HCT116 (cell line): ENCODE results near the gene GARNL3. TPM values are rescaled to one million over a fixed set of nuclear protein-coding genes. Genes with fewer than 3 reads are reported as not detected.

ENCODE experiments used
- ATAC-seq: fragments of 200-7000 bp; cut with Tn5 transposase; 2 replicates; pipeline ENCODE4 v1.9.1; 2020; ENCODE audit warnings: mild to moderate bottlenecking, moderate library complexity
- BruUV-seq: library from RNA; stranded (reverse); fragments of 400-500 nt; replicated peaks from 2 replicates; lab custom pipeline; 2021; lab: Mats Ljungman, UMichigan
- CTCF ChIA-PET: fragments of 300-600 bp; sonication (Branson Sonifier 250); formaldehyde crosslinking; loops from one replicate; lab custom pipeline; 2021; ENCODE audit warnings: antibody characterized with exemption; lab: Charles Lee
- POLR2A ChIA-PET: fragments of 300-600, 350-600 bp; sonication (Branson Sonifier 250); formaldehyde crosslinking; loops from one replicate; lab custom pipeline; 2021; ENCODE audit warnings: antibody characterized with exemption; lab: Charles Lee
- RAD21 ChIA-PET, 2 experiments: fragments of 300-600 bp; sonication (Branson Sonifier 250); formaldehyde crosslinking; loops; one replicate each; lab custom pipeline; 2023; ENCODE audit warnings: low total read pairs in 2 of 2; ENCODE audit not compliant: uncharacterized antibody in 2 of 2, unreplicated experiment in 2 of 2, low non-redundant PET in 1 of 2; lab: Charles Lee
- DNase-seq: peaks from one replicate; pipeline ENCODE4 v3.0.0-alpha.2; 2010; ENCODE audit warnings: low read depth, low spot score
- H2AFZ ChIP-seq: fragments of 200-600 bp; shearing (Covaris generic), sonication (generic); 2 replicates; pipeline ENCODE4 v1.6.1; 2017; ENCODE audit warnings: low read depth, mixed run types, mixed read lengths, antibody characterized with exemption, low read length; ENCODE audit not compliant: poor library complexity, severe bottlenecking
- H3K27ac ChIP-seq: 2 replicates; pipeline ENCODE4 v1.5.1; 2012; ENCODE audit warnings: low read depth, low read length
- H3K27me3 ChIP-seq: fragments of 200-600 bp; sonication (generic); 2 replicates; pipeline ENCODE4 v1.6.1; 2016; ENCODE audit warnings: mixed run types, low read length, mixed read lengths; ENCODE audit not compliant: insufficient read depth
- H3K36me3 ChIP-seq, 2 experiments: fragments of 200-500 bp in 1 of 2; fragments of 200-600 bp in 1 of 2; sonication (Bioruptor generic) in 1 of 2; sonication (generic) in 1 of 2; 2 replicates each; pipeline versions ENCODE4 v1.5.1 to v1.6.1; 2014 to 2016; ENCODE audit warnings: low read length in 2 of 2, inconsistent platforms in 1 of 2, mixed read lengths in 1 of 2, mixed run types in 1 of 2; ENCODE audit not compliant: insufficient read depth in 2 of 2, control insufficient read depth in 1 of 2
- H3K4me1 ChIP-seq, 2 experiments: fragments of 200-600 bp in 1 of 2; sonication (generic) in 1 of 2; 2 replicates each; pipeline versions ENCODE4 v1.5.1 to v1.6.1; 2012 to 2017; ENCODE audit warnings: low read length in 2 of 2, inconsistent platforms in 1 of 2, mild to moderate bottlenecking in 1 of 2, mixed read lengths in 1 of 2, mixed run types in 1 of 2, moderate library complexity in 1 of 2; ENCODE audit not compliant: insufficient read depth in 2 of 2, control insufficient read depth in 1 of 2
- H3K4me2 ChIP-seq: fragments of 200-600 bp; sonication (generic); 2 replicates; pipeline ENCODE4 v1.6.1; 2017; ENCODE audit warnings: mixed run types, low read length, mixed read lengths
- H3K4me3 ChIP-seq, 2 experiments: fragments of 200-600 bp in 1 of 2; sonication (generic) in 1 of 2; replicated peaks in 1 of 2; 2 replicates each; pipeline ENCODE4 v1.5.1; 2011 to 2016; ENCODE audit warnings: low read length in 2 of 2, control low read depth in 1 of 2, low read depth in 1 of 2, mild to moderate bottlenecking in 1 of 2, mixed read lengths in 1 of 2, mixed run types in 1 of 2
- H3K79me2 ChIP-seq: fragments of 200-600 bp; sonication (generic); 2 replicates; pipeline ENCODE4 v1.6.1; 2017; ENCODE audit warnings: mild to moderate bottlenecking, mixed run types, low read length, moderate library complexity, mixed read lengths; ENCODE audit not compliant: insufficient read depth
- H3K9ac ChIP-seq: fragments of 200-600 bp; sonication (generic); 2 replicates; pipeline ENCODE4 v1.6.1; 2016; ENCODE audit warnings: low read length, mixed read lengths
- H3K9me2 ChIP-seq: fragments of 200-600 bp; sonication (generic), shearing (Covaris generic); 2 replicates; pipeline ENCODE4 v1.6.1; 2017; ENCODE audit warnings: mixed run types, mild to moderate bottlenecking, moderate library complexity; ENCODE audit not compliant: insufficient read depth
- H3K9me3 ChIP-seq, 2 experiments: fragments of 200-500 bp in 1 of 2; fragments of 200-600 bp in 1 of 2; sonication (Bioruptor generic) in 1 of 2; sonication (generic) in 1 of 2; 2 replicates each; pipeline ENCODE4 v1.6.1; 2014 to 2017; ENCODE audit warnings: low read length in 2 of 2, mixed read lengths in 2 of 2, inconsistent platforms in 1 of 2, low read depth in 1 of 2, mild to moderate bottlenecking in 1 of 2, mixed run types in 1 of 2, moderate library complexity in 1 of 2; ENCODE audit not compliant: control insufficient read depth in 1 of 2, insufficient read depth in 1 of 2
- H4K20me1 ChIP-seq: fragments of 200-600 bp; sonication (generic), shearing (Covaris generic); 2 replicates; pipeline ENCODE4 v1.6.1; 2017; ENCODE audit warnings: mixed run types, mild to moderate bottlenecking, moderate library complexity; ENCODE audit not compliant: insufficient read depth
- CEBPB ChIP-seq: IDR thresholded peaks from 2 replicates; pipeline ENCODE4 v1.6.1; 2012; ENCODE audit warnings: low read depth
- EGR1 ChIP-seq: IDR thresholded peaks from 2 replicates; pipeline ENCODE4 v1.6.1; 2012; ENCODE audit warnings: low read depth
- EZH2 ChIP-seq: fragments of 200-600 bp; sonication (generic); IDR thresholded peaks from 2 replicates; pipeline ENCODE4 v1.6.1; 2017; ENCODE audit warnings: antibody characterized with exemption, mixed run types
- EZH2phosphoT487 ChIP-seq: fragments of 200-600 bp; IDR thresholded peaks from 2 replicates; pipeline ENCODE4 v1.6.1; 2018; ENCODE audit warnings: antibody characterized with exemption, borderline replicate concordance
- FOSL1 ChIP-seq: IDR thresholded peaks from 2 replicates; pipeline ENCODE4 v1.6.1; 2012; ENCODE audit warnings: low read depth
- POLR2A ChIP-seq: IDR thresholded peaks from 2 replicates; pipeline ENCODE4 v1.7.0; 2011; ENCODE audit warnings: borderline replicate concordance; ENCODE audit not compliant: insufficient read depth, insufficient read length; ENCODE audit errors: extremely low read depth
- POLR2AphosphoS5 ChIP-seq: IDR thresholded peaks from 2 replicates; pipeline ENCODE4 v1.6.1; 2011; ENCODE audit warnings: mild to moderate bottlenecking, low read depth, low read length, moderate library complexity
- RAD21 ChIP-seq: IDR thresholded peaks from 2 replicates; pipeline ENCODE4 v1.6.1; 2012; ENCODE audit warnings: low read depth, mild to moderate bottlenecking
- SIN3A ChIP-seq: IDR thresholded peaks from 2 replicates; pipeline ENCODE4 v1.6.1; 2012; ENCODE audit warnings: low read depth
- SP1 ChIP-seq: IDR thresholded peaks from 2 replicates; pipeline ENCODE4 v1.6.1; 2012; ENCODE audit warnings: low read depth
- SRF ChIP-seq: IDR thresholded peaks from 2 replicates; pipeline ENCODE4 v1.6.1; 2012; ENCODE audit warnings: low read depth
- TCF7L2 ChIP-seq: IDR thresholded peaks from 2 replicates; pipeline ENCODE4 v1.7.0; 2011; ENCODE audit warnings: borderline replicate concordance, inconsistent platforms; ENCODE audit not compliant: insufficient read depth, insufficient read length; ENCODE audit errors: extremely low read depth
- ZNF274 ChIP-seq: fragments of 200-500 bp; sonication (Bioruptor generic); IDR thresholded peaks from 2 replicates; pipeline ENCODE4 v1.6.1; 2014; ENCODE audit warnings: mild to moderate bottlenecking, low read depth, low read length, inconsistent platforms
- intact Hi-C: fragments of 100-400 bp; cut with micrococcal nuclease; formaldehyde crosslinking; loops from 2 replicates; pipeline ENCODE4 v1.10.0; 2022
- total RNA-seq: library from RNA; stranded (reverse); gene quantifications from one replicate; pipeline ENCODE4 v1.2.1, GENCODE V29; 2021; ENCODE audit not compliant: unreplicated experiment
- TF ChIP-seq, protein P1 (sequence below): IDR thresholded peaks from 2 replicates; pipeline ENCODE4 v1.6.1; 2012; ENCODE audit warnings: low read depth
- TF ChIP-seq, protein P2 (sequence below), 3 experiments: fragments of 200-600 bp in 1 of 3; sonication (generic) in 1 of 3; IDR thresholded peaks in 2 of 3; conservative IDR thresholded peaks in 1 of 3; 2 replicates each; pipeline ENCODE4 v1.5.1; 2012 to 2017; ENCODE audit warnings: low read depth in 2 of 3, low read length in 2 of 3, antibody characterized with exemption in 1 of 3, borderline replicate concordance in 1 of 3, control low read depth in 1 of 3, mild to moderate bottlenecking in 1 of 3, mixed read lengths in 1 of 3, mixed run types in 1 of 3, moderate library complexity in 1 of 3; ENCODE audit not compliant: insufficient read depth in 1 of 3

GARNL3 gene
- total RNA-seq, 1 experiment from 2014 or later = 8.8 TPM

DNA sequence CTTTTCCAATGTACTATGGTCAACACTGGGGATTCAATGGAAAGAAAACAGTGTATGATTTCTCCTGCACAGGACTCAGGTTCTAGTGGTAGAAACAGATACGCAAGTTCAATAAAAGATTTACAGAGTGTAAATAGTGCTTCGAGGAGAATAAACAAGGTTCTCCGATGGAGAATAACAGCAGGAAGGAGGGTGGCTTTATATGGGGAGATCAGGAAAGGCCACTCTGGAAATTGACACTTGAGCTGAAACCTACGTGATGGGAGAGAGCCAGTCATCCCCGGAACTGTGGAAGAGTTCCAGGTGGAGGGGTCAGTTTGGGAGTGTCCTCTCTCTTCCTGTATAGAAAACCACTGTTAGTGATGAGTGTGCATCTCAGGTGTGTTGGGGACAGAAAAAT is 65.9 kb downstream of the GARNL3 start:
- Histone ChIP-seq H3K79me2 (no peaks in the 10 kb centered on the region), H3K27ac (no peak overlapping the region), H2AFZ (no peak overlapping the region), H3K9me3 (no peaks in the 10 kb centered on the region), H3K36me3 (no peaks in the 10 kb centered on the region), H3K4me2 (no peak overlapping the region), H3K4me3 (no peak overlapping the region), H3K4me1 (no peaks in the 10 kb centered on the region), H4K20me1 (no peaks in the 10 kb centered on the region), H3K9me2 (0 out of 2 replicates have a peak, but pooled peaks cover 3% of the 10 kb centered on the region), H3K9ac (no peak overlapping the region), H3K27me3 (no peaks in the 10 kb centered on the region)
- RAD21 ChIA-PET = no interaction called here
- intact Hi-C loops = no loop called here
- POLR2A ChIA-PET = no interaction called here
- CTCF ChIA-PET = no interaction called here
- no peak for ATAC-seq
- no peak for DNase-seq
- no TSS peak for BruUV-seq
- TF ChIP-seq POLR2A (no peak), EGR1 (no peak), EZH2phosphoT487 (no peak), SRF (no peak), SIN3A (no peak), EZH2 (no peak), TCF7L2 (no peak)

DNA sequence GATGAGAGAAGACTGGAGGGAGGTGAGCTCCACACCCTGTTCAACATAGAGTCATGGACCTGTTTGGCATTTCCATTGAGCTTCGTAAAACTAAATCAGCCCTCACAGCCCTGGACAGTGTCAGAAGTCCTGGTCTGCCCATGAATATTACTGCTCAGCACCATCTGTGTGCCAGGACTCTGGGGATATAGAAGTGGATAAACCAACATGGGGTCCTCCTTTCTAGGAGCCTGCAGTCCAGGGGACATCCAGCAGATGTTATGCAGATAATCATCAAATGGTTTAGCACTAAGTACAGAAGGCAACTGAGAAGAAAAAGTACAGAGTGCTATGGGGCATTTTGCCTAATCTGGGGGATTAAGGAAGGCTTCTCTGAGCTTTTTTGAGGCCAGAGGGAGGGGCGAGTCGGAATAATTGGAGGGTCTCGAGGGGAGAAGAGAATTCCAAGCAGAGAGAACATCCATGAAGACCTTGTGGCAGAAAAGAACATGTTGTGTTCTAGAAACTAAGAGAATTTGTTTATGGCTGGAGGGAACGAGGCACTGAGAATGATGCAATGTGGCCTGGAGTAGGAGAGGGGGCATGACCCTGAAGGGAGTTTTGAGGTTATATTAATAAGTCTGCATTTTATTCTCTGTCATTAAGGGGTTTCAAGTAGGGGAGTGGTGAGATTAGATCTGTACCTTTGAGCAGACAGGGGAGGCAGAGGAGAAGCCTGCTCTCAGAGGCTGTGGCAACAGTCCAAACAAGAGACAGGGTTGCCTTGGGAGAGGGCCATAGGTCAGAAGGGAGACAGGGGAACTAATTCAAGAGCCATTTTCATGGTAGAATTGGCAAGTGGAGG is 68.9 kb downstream of the GARNL3 start:
- intact Hi-C loops = no loop called here
- no peak overlapping the region for H3K9ac ChIP-seq
- H3K4me2 ChIP-seq = no peak overlapping the region
- H3K9me2 ChIP-seq = 0 out of 2 replicates have a peak, but pooled peaks cover 3% of the 10 kb centered on the region
- no peaks in the 10 kb centered on the region for H3K9me3 ChIP-seq
- ChIA-PET POLR2A (no interaction called here), RAD21 (no interaction called here), CTCF (no interaction called here)
- H2AFZ ChIP-seq = no peak overlapping the region
- H3K27ac ChIP-seq = no peak overlapping the region
- ATAC-seq (no peak), DNase-seq (no peak)
- H4K20me1 ChIP-seq = no peaks in the 10 kb centered on the region
- no peaks in the 10 kb centered on the region for H3K36me3 ChIP-seq
- peaks cover 18 to 20% of the 10 kb centered on the region in 2 experiments for H3K4me1 ChIP-seq
- no peaks in the 10 kb centered on the region for H3K79me2 ChIP-seq
- no peaks in the 10 kb centered on the region for H3K27me3 ChIP-seq
- H3K4me3 ChIP-seq = no peak overlapping the region
- no TSS peak for BruUV-seq
- TF ChIP-seq, protein P1, sequence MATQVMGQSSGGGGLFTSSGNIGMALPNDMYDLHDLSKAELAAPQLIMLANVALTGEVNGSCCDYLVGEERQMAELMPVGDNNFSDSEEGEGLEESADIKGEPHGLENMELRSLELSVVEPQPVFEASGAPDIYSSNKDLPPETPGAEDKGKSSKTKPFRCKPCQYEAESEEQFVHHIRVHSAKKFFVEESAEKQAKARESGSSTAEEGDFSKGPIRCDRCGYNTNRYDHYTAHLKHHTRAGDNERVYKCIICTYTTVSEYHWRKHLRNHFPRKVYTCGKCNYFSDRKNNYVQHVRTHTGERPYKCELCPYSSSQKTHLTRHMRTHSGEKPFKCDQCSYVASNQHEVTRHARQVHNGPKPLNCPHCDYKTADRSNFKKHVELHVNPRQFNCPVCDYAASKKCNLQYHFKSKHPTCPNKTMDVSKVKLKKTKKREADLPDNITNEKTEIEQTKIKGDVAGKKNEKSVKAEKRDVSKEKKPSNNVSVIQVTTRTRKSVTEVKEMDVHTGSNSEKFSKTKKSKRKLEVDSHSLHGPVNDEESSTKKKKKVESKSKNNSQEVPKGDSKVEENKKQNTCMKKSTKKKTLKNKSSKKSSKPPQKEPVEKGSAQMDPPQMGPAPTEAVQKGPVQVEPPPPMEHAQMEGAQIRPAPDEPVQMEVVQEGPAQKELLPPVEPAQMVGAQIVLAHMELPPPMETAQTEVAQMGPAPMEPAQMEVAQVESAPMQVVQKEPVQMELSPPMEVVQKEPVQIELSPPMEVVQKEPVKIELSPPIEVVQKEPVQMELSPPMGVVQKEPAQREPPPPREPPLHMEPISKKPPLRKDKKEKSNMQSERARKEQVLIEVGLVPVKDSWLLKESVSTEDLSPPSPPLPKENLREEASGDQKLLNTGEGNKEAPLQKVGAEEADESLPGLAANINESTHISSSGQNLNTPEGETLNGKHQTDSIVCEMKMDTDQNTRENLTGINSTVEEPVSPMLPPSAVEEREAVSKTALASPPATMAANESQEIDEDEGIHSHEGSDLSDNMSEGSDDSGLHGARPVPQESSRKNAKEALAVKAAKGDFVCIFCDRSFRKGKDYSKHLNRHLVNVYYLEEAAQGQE = no peak
- no peak for TF ChIP-seq EZH2phosphoT487
- no peak for TF ChIP-seq CEBPB
- no peak for TF ChIP-seq FOSL1
- TF ChIP-seq POLR2AphosphoS5 = no peak
- TF ChIP-seq, protein P2, sequence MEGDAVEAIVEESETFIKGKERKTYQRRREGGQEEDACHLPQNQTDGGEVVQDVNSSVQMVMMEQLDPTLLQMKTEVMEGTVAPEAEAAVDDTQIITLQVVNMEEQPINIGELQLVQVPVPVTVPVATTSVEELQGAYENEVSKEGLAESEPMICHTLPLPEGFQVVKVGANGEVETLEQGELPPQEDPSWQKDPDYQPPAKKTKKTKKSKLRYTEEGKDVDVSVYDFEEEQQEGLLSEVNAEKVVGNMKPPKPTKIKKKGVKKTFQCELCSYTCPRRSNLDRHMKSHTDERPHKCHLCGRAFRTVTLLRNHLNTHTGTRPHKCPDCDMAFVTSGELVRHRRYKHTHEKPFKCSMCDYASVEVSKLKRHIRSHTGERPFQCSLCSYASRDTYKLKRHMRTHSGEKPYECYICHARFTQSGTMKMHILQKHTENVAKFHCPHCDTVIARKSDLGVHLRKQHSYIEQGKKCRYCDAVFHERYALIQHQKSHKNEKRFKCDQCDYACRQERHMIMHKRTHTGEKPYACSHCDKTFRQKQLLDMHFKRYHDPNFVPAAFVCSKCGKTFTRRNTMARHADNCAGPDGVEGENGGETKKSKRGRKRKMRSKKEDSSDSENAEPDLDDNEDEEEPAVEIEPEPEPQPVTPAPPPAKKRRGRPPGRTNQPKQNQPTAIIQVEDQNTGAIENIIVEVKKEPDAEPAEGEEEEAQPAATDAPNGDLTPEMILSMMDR (IDR thresholded peaks at IDR 0.05 in 2 of 3, conservative IDR thresholded peaks at IDR 0.05 in 1 of 3; ENCODE audit: borderline replicate concordance in 1 of 3, insufficient read depth in 1 of 3, low read depth in 2 of 3, low read length in 2 of 3) = no peak
- no peak for TF ChIP-seq SIN3A
- TF ChIP-seq ZNF274 = no peak
- TF ChIP-seq SP1 = no peak
- no peak for TF ChIP-seq SRF
- TF ChIP-seq RAD21 = no peak
